OCI-LY1 (cell line): Measurements from ENCODE around the gene GNG13.

Source experiments
- H2AFZ ChIP-seq: fragments of 200-600 bp; sonication (generic), shearing (Covaris generic); 2 replicates; pipeline ENCODE4 v1.6.0; 2014; ENCODE audit warnings: antibody characterized with exemption, mild to moderate bottlenecking, low read length
- H3F3A ChIP-seq: fragments of 200-600 bp; sonication (generic), shearing (Covaris generic); 2 replicates; pipeline ENCODE4 v1.6.0; 2014; ENCODE audit warnings: mild to moderate bottlenecking, antibody characterized with exemption, low read length, moderate library complexity; ENCODE audit not compliant: insufficient read depth
- H3K27ac ChIP-seq: fragments of 200-600 bp; sonication (generic); 2 replicates; pipeline ENCODE4 v1.5.1; 2014; ENCODE audit warnings: low read length, mixed run types, mild to moderate bottlenecking, low read depth; ENCODE audit not compliant: poor library complexity, severe bottlenecking
- H3K27me3 ChIP-seq: fragments of 200-600 bp; sonication (generic); 2 replicates; pipeline ENCODE4 v1.6.0; 2014; ENCODE audit warnings: antibody characterized with exemption, mild to moderate bottlenecking, low read length, moderate library complexity; ENCODE audit not compliant: insufficient read depth
- H3K36me3 ChIP-seq: fragments of 200-600 bp; sonication (generic); 2 replicates; pipeline ENCODE4 v1.6.1; 2014; ENCODE audit warnings: mild to moderate bottlenecking, antibody characterized with exemption, low read length, moderate library complexity, mixed read lengths; ENCODE audit not compliant: insufficient read depth
- H3K4me1 ChIP-seq: fragments of 200-600 bp; sonication (generic); 2 replicates; pipeline ENCODE4 v1.5.1; 2014; ENCODE audit warnings: mild to moderate bottlenecking, low read length, moderate library complexity; ENCODE audit not compliant: insufficient read depth, severe bottlenecking
- H3K4me2 ChIP-seq: fragments of 200-600 bp; sonication (generic), shearing (Covaris generic); 2 replicates; pipeline ENCODE4 v1.6.1; 2014; ENCODE audit warnings: low read length
- H3K4me3 ChIP-seq: fragments of 200-600 bp; sonication (generic); 2 replicates; pipeline ENCODE4 v1.5.1; 2014; ENCODE audit warnings: low read length, low read depth, mild to moderate bottlenecking, mixed read lengths; ENCODE audit not compliant: poor library complexity, severe bottlenecking
- H3K79me2 ChIP-seq: fragments of 200-600 bp; shearing (Covaris generic); 2 replicates; pipeline ENCODE4 v1.6.1; 2016; ENCODE audit warnings: mixed run types, low read length, mixed read lengths; ENCODE audit not compliant: insufficient read depth
- H3K9ac ChIP-seq: fragments of 200-600 bp; sonication (generic), shearing (Covaris generic); 2 replicates; pipeline ENCODE4 v1.6.1; 2014; ENCODE audit warnings: mild to moderate bottlenecking, low read length, mixed read lengths
- H3K9me2 ChIP-seq: fragments of 200-600 bp; sonication (generic), shearing (Covaris generic); 2 replicates; pipeline ENCODE4 v1.6.1; 2014; ENCODE audit warnings: low read depth, mild to moderate bottlenecking, low read length, mixed read lengths
- H3K9me3 ChIP-seq: fragments of 200-600 bp; shearing (Covaris generic); 2 replicates; pipeline ENCODE4 v1.6.1; 2014; ENCODE audit warnings: low read length, mixed read lengths
- H4K20me1 ChIP-seq: fragments of 200-600 bp; sonication (generic), shearing (Covaris generic); 2 replicates; pipeline ENCODE4 v1.6.0; 2016; ENCODE audit warnings: mild to moderate bottlenecking, low read length; ENCODE audit not compliant: insufficient read depth
- CTCF ChIP-seq: fragments of 200-600 bp; sonication (generic), shearing (Covaris generic); IDR thresholded peaks from 2 replicates; pipeline ENCODE4 v1.5.1; 2017; ENCODE audit warnings: mild to moderate bottlenecking, antibody characterized with exemption, low read length, moderate library complexity, mixed read lengths
- EZH2 ChIP-seq: fragments of 200-600 bp; sonication (generic), shearing (Covaris generic); IDR thresholded peaks from 2 replicates; pipeline ENCODE4 v1.8.0; 2017; ENCODE audit warnings: borderline replicate concordance, mixed run types, mild to moderate bottlenecking, antibody characterized with exemption, low read length, moderate library complexity, mixed read lengths

GNG13 gene

GRCh38 chr16:769934-770333 is 30.6 kb downstream of the GNG13 start:
- no peaks in the 10 kb centered on the region for H3F3A ChIP-seq
- no peaks in the 10 kb centered on the region for H3K79me2 ChIP-seq
- H3K4me2 ChIP-seq, result no peak overlapping the region
- no peaks in the 10 kb centered on the region for H3K9me3 ChIP-seq
- H3K9me2 ChIP-seq, result no peaks in the 10 kb centered on the region
- TF ChIP-seq CTCF, result no peak
- no peak for TF ChIP-seq EZH2
- no peaks in the 10 kb centered on the region for H3K27me3 ChIP-seq
- no peak overlapping the region for H3K9ac ChIP-seq
- H2AFZ ChIP-seq, result no peak overlapping the region
- H3K27ac ChIP-seq, result no peak overlapping the region
- H4K20me1 ChIP-seq, result no peaks in the 10 kb centered on the region
- H3K4me3 ChIP-seq, result no peak overlapping the region
- H3K4me1 ChIP-seq, result no peaks in the 10 kb centered on the region
- H3K36me3 ChIP-seq, result no peaks in the 10 kb centered on the region

GRCh38 chr16:769184-769784 is 31.2 kb downstream of the GNG13 start:
- H3K9me3 ChIP-seq, result no peaks in the 10 kb centered on the region
- no peaks in the 10 kb centered on the region for H3F3A ChIP-seq
- H3K9ac ChIP-seq, result no peak overlapping the region
- H3K36me3 ChIP-seq, result no peaks in the 10 kb centered on the region
- TF ChIP-seq CTCF (no peak), EZH2 (no peak)
- H3K27ac ChIP-seq, result no peak overlapping the region
- H3K4me2 ChIP-seq, result no peak overlapping the region
- no peaks in the 10 kb centered on the region for H3K79me2 ChIP-seq
- H3K9me2 ChIP-seq, result no peaks in the 10 kb centered on the region
- no peaks in the 10 kb centered on the region for H3K4me1 ChIP-seq
- H3K4me3 ChIP-seq, result no peak overlapping the region
- no peaks in the 10 kb centered on the region for H3K27me3 ChIP-seq
- H2AFZ ChIP-seq, result no peak overlapping the region
- no peaks in the 10 kb centered on the region for H4K20me1 ChIP-seq

- no peaks in the 10 kb centered on the region for H3K9me3 ChIP-seq
- H3K36me3 ChIP-seq, result no peaks in the 10 kb centered on the region
- no peak overlapping the region for H3K4me2 ChIP-seq
- no peak for TF ChIP-seq CTCF
- H3K9ac ChIP-seq, result no peak overlapping the region
- no peak overlapping the region for H3K4me3 ChIP-seq
- H3K9me2 ChIP-seq, result no peaks in the 10 kb centered on the region
- no peaks in the 10 kb centered on the region for H3K27me3 ChIP-seq
- H3K27ac ChIP-seq, result no peak overlapping the region
- H3K79me2 ChIP-seq, result no peaks in the 10 kb centered on the region
- no peak overlapping the region for H2AFZ ChIP-seq
- no peaks in the 10 kb centered on the region for H4K20me1 ChIP-seq
- H3K4me1 ChIP-seq, result no peaks in the 10 kb centered on the region
- H3F3A ChIP-seq, result no peaks in the 10 kb centered on the region
These were observed 32.1 kb downstream of the GNG13 start for GRCh38 chr16:768428-768827.
